C4-2B (cell line): Measurements from ENCODE around the gene PSMG1.
"Not testable (repeated sequence)": the region's sequence is repeated elsewhere in the genome, so short reads cannot be mapped to it uniquely, and the experiment has no call there.

Experiments used
- CTCF ChIP-seq: fragments of 450-650 bp; conservative IDR thresholded peaks from 2 replicates; pipeline ENCODE4 v1.5.1; 2017; ENCODE audit warnings: mild to moderate bottlenecking
- ZFX ChIP-seq: fragments of 450-650 bp; IDR thresholded peaks from 2 replicates; pipeline ENCODE4 v1.6.1; 2017

- TF ChIP-seq CTCF, ZFX: not testable (repeated sequence)
These were observed 26.0 kb downstream of the PSMG1 start for GRCh38 chr21:39157241-39157640.
